ENCODE results near the gene MBD3L4.

The MBD3L4 gene

GRCh38 chr19:7000333-7000732 is 39.6 kb downstream of the MBD3L4 start:
- no peak for ATAC-seq
- TF ChIP-seq PATZ1 (CRISPR knock-in tag; IDR thresholded peaks at IDR 0.05; ENCODE audit: borderline replicate concordance) (no peak), ZNF565 (CRISPR knock-in tag; conservative IDR thresholded peaks at IDR 0.05; ENCODE audit: low read depth) (no peak), ZNF8 (CRISPR knock-in tag; IDR thresholded peaks at IDR 0.05) (no peak), ZFP3 (CRISPR knock-in tag; IDR thresholded peaks at IDR 0.05) (no peak), ARNTL (CRISPR knock-in tag; IDR thresholded peaks at IDR 0.05; ENCODE audit: borderline replicate concordance, low read depth) (no peak), ISL1 (CRISPR knock-in tag; IDR thresholded peaks at IDR 0.05) (no peak), TCF4 (CRISPR knock-in tag; IDR thresholded peaks at IDR 0.05; ENCODE audit: borderline replicate concordance) (no peak), ESRRG (CRISPR knock-in tag; IDR thresholded peaks at IDR 0.05) (no peak), RARB (CRISPR knock-in tag; IDR thresholded peaks at IDR 0.05) (no peak), CSDC2 (CRISPR knock-in tag; IDR thresholded peaks at IDR 0.05) (no peak), SNAI2 (CRISPR knock-in tag; IDR thresholded peaks at IDR 0.05) (no peak), TOX (CRISPR knock-in tag; IDR thresholded peaks at IDR 0.05; ENCODE audit: borderline replicate concordance) (no peak), ZFP30 (CRISPR knock-in tag; IDR thresholded peaks at IDR 0.05) (no peak), ZC3H10 (CRISPR knock-in tag; IDR thresholded peaks at IDR 0.05) (no peak), BACH2 (CRISPR knock-in tag; IDR thresholded peaks at IDR 0.05; ENCODE audit: borderline replicate concordance) (no peak), GLIS3 (CRISPR knock-in tag; IDR thresholded peaks at IDR 0.05) (no peak), ZNF70 (CRISPR knock-in tag; IDR thresholded peaks at IDR 0.05) (no peak), POU6F1 (CRISPR knock-in tag; IDR thresholded peaks at IDR 0.05; ENCODE audit: borderline replicate concordance, low read depth) (no peak)
- TF ChIP-seq, protein P1, sequence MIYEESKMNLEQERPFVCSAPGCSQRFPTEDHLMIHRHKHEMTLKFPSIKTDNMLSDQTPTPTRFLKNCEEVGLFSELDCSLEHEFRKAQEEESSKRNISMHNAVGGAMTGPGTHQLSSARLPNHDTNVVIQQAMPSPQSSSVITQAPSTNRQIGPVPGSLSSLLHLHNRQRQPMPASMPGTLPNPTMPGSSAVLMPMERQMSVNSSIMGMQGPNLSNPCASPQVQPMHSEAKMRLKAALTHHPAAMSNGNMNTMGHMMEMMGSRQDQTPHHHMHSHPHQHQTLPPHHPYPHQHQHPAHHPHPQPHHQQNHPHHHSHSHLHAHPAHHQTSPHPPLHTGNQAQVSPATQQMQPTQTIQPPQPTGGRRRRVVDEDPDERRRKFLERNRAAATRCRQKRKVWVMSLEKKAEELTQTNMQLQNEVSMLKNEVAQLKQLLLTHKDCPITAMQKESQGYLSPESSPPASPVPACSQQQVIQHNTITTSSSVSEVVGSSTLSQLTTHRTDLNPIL (CRISPR knock-in tag; IDR thresholded peaks at IDR 0.05; ENCODE audit: low read depth), result no peak

- TF ChIP-seq CSDC2 (CRISPR knock-in tag; IDR thresholded peaks at IDR 0.05) (no peak), RARB (CRISPR knock-in tag; IDR thresholded peaks at IDR 0.05) (no peak), PPARA (CRISPR knock-in tag; IDR thresholded peaks at IDR 0.05; ENCODE audit: borderline replicate concordance) (no peak), ZFP3 (CRISPR knock-in tag; IDR thresholded peaks at IDR 0.05) (no peak), GLIS3 (CRISPR knock-in tag; IDR thresholded peaks at IDR 0.05) (no peak), ZNF70 (CRISPR knock-in tag; IDR thresholded peaks at IDR 0.05) (no peak), TOX (CRISPR knock-in tag; IDR thresholded peaks at IDR 0.05; ENCODE audit: borderline replicate concordance) (no peak), ZNF8 (CRISPR knock-in tag; IDR thresholded peaks at IDR 0.05) (no peak), BACH2 (CRISPR knock-in tag; IDR thresholded peaks at IDR 0.05; ENCODE audit: borderline replicate concordance) (no peak), TSHZ2 (CRISPR knock-in tag; IDR thresholded peaks at IDR 0.05) (no peak), SNAI2 (CRISPR knock-in tag; IDR thresholded peaks at IDR 0.05) (no peak), ISL1 (CRISPR knock-in tag; IDR thresholded peaks at IDR 0.05) (no peak)
- TF ChIP-seq, protein P2, sequence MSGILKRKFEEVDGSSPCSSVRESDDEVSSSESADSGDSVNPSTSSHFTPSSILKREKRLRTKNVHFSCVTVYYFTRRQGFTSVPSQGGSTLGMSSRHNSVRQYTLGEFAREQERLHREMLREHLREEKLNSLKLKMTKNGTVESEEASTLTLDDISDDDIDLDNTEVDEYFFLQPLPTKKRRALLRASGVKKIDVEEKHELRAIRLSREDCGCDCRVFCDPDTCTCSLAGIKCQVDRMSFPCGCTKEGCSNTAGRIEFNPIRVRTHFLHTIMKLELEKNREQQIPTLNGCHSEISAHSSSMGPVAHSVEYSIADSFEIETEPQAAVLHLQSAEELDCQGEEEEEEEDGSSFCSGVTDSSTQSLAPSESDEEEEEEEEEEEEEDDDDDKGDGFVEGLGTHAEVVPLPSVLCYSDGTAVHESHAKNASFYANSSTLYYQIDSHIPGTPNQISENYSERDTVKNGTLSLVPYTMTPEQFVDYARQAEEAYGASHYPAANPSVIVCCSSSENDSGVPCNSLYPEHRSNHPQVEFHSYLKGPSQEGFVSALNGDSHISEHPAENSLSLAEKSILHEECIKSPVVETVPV (CRISPR knock-in tag; IDR thresholded peaks at IDR 0.05), result no peak
- ATAC-seq, result no peak
Observed at GRCh38 chr19:6999933-7000332, 40.0 kb downstream of the MBD3L4 start.

All from SK-N-SH treated with all-trans-retinoic acid at 6 μM for 48 hours (cell line).